Stimulated activated CD4-positive, alpha-beta T cell treated with anti-CD3 and anti-CD28 coated beads, Interleukin-15, amount 100 ng/mL, for 48 hours (primary cell): Measurements from ENCODE around the gene RAG2.
"Not testable (repeated sequence)": the region's sequence is repeated elsewhere in the genome, so short reads cannot be mapped to it uniquely, and the experiment has no call there.

Experiments
- DNase-seq, 2 donors: peaks; one replicate each; pipeline ENCODE4 v3.0.0-alpha.2; 2020; ENCODE audit warnings: low read depth in 2 of 2

The RAG2 gene

GRCh38 chr11:36600180-36600579 lies 2.1 kb upstream of the RAG2 start:
- DNase-seq: no peak

- DNase-seq: no peak
Measured at GRCh38 chr11:36596880-36597279, 1.2 kb downstream of the RAG2 start.

GRCh38 chr11:36594316-36594989 lies 3.6 kb downstream of the RAG2 start, which contains the start of gene IFTAP:
TSS of gene IFTAP (plus strand) at chr11:36594502. CDS start at chr11:36610104, 15,602 bp downstream.
- peak in 1 of 2 donors; percentile 8 for DNase-seq

- DNase-seq: no peak
Measured at GRCh38 chr11:36591433-36591832, 6.6 kb downstream of the RAG2 start.

GRCh38 chr11:36590513-36590912 lies 7.5 kb downstream of the RAG2 start:
- DNase-seq: no peak

GRCh38 chr11:36588099-36588498 lies 9.9 kb downstream of the RAG2 start:
- DNase-seq: no peak

- no peak for DNase-seq
Measured at GRCh38 chr11:36586543-36586942, 11.5 kb downstream of the RAG2 start.

GRCh38 chr11:36583667-36584066 lies 14.4 kb downstream of the RAG2 start:
- no peak for DNase-seq

- no peak for DNase-seq
Measured at GRCh38 chr11:36581536-36581935, 16.5 kb downstream of the RAG2 start.

GRCh38 chr11:36578458-36578857 lies 19.6 kb downstream of the RAG2 start:
- DNase-seq: no peak

GRCh38 chr11:36577859-36578258 lies 20.2 kb downstream of the RAG2 start:
- no peak for DNase-seq

- DNase-seq: no peak
Measured at GRCh38 chr11:36577373-36577772, 20.7 kb downstream of the RAG2 start.

- no peak for DNase-seq
Measured at GRCh38 chr11:36574486-36574885, 23.6 kb downstream of the RAG2 start.

- DNase-seq: no peak
Measured at GRCh38 chr11:36569095-36569494, 28.9 kb downstream of the RAG2 start.

GRCh38 chr11:36567694-36568093 lies 30.3 kb downstream of the RAG2 start, which contains the start of gene RAG1:
TSS of gene RAG1 (plus strand) at chr11:36568007. CDS start at chr11:36573305, 5,298 bp downstream.
- no peak for DNase-seq

GRCh38 chr11:36566407-36567053 lies 31.5 kb downstream of the RAG2 start:
- DNase-seq: no peak

- no peak for DNase-seq
Measured at GRCh38 chr11:36565031-36565610, 32.9 kb downstream of the RAG2 start.

- peak in 1 of 2 donors; percentile 18 for DNase-seq
Measured at GRCh38 chr11:36564376-36565030, 33.5 kb downstream of the RAG2 start.

GRCh38 chr11:36558571-36559413 lies 39.2 kb downstream of the RAG2 start:
- DNase-seq: no peak

- DNase-seq: no peak
Measured at GRCh38 chr11:36557991-36558390, 40.0 kb downstream of the RAG2 start.

GRCh38 chr11:36557390-36557789 lies 40.6 kb downstream of the RAG2 start:
- DNase-seq: not testable (repeated sequence)
